ENCODE data around the gene SELENOK.

DNA sequence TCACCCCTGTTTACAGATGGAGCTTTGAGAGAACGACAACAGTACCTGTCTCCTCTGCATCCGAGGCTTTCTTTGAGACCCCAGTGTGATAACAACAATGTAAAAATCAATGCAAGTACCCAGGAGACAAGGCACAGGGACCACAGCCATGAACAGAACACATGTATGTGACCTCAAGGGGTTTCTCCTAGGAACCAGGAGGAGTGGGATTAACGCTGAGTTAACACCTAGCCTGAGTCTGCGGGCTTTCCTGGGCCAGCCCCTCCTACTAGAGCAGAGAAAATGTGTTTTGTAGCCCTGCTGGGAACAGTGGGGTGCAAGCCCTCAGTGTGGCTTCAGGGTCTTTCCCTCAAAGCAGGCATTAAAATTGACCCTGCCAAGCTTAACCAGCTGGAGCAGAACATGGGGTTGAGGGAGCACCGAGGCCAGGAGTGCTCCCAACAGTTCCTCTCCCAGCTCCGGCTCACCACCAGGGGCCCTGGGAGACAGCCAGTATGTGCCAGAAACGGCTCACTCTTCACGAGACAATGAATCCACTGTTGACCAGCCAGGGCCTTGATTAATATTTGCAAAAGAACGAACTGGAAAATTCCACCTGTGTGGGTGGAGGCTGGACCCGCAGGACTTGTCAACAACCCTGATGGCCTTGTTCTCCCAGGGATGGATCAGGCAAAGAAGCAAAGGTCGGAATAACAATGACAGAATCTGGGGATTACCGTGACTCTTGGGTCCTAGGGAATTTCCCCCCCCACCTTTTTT lies 49.0 kb downstream of the SELENOK start:
- no peak for TF ChIP-seq EZH2 (IDR thresholded peaks at IDR 0.05)
- no peak for TF ChIP-seq POLR2AphosphoS5 (IDR thresholded peaks at IDR 0.05; ENCODE audit: borderline replicate concordance, low read depth, low read length)

All from SK-N-MC (cell line).